GM18505 (cell line): Measurements from ENCODE around the gene FOXJ3.

Experiments
- ATAC-seq: cut with Tn5 transposase; IDR thresholded peaks from one replicate; pipeline ENCODE4 v1.9.1; 2021; ENCODE audit not compliant: unreplicated experiment
- POLR2A ChIP-seq: IDR thresholded peaks from 4 replicates; pipeline ENCODE4 v1.6.1; 2011; ENCODE audit warnings: borderline replicate concordance; ENCODE audit not compliant: insufficient read depth, insufficient read length; ENCODE audit errors: extremely low read depth

The FOXJ3 gene

DNA sequence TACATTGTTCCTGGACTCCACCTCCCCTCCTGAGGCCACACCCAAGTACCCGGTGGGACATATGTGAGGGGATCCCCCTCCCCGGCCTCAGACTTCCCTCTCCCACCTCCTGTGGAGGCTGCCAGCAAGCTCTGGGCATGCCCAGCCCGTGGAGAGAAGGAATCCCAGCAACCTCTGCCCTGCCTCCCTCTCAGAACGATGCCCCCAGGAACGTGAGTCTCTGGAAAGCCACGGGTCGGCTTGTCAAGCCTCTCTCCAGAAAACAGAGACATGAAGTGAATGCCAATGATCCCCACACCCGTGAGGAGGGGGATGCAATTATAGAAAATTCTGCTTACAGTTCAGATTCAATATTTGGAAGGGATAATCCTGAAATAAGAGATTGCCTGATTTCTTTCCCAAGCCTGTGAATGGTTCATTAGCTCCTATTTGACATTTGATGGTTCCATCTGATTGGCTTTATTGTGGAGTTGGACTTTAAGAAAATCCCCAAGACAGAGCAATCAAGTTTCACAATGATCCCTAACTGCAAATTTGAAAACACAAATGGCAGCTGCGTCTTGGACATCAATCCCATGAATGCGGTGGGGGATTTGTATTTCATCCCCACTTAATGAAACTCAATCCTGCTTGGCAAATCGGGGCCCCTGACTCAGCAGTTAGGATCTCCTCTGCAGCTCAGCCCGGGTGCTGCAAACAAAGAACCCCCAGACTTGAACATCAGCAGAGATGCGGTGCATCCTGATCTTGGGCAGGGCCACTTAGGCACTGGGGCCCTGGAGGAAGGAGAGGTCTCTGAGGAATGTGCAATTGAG is 190.9 kb downstream of the FOXJ3 start:
- no peak for ATAC-seq
- no peak for TF ChIP-seq POLR2A

- ATAC-seq: no peak
- TF ChIP-seq POLR2A: no peak
These were observed 191.9 kb downstream of the FOXJ3 start for GRCh38 chr1:42142894-42143675.

DNA sequence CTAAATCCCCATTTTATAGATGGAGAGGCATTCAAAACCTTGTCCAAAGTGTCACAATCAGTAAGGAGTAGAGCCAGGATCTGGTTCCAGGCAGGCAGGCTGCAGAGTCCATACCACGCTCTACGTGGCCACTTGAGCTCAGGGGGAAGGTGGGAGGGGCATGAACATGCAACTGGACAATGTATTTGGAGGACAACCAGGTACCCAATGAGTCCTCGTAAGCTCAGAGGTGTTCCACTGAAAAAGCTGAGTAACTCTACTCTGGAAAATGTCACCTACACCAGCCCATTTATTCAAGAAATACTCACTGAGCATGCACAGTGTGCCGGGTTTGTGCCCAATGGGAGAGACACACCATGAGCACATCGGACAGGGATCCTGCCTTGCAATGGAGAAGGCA is 193.1 kb downstream of the FOXJ3 start:
- no peak for ATAC-seq
- no peak for TF ChIP-seq POLR2A

GRCh38 chr1:42140191-42140590 is 194.8 kb downstream of the FOXJ3 start:
- no peak for TF ChIP-seq POLR2A
- ATAC-seq: no peak

- ATAC-seq: no peak
- no peak for TF ChIP-seq POLR2A
These were observed 195.6 kb downstream of the FOXJ3 start for GRCh38 chr1:42139444-42139843.

DNA sequence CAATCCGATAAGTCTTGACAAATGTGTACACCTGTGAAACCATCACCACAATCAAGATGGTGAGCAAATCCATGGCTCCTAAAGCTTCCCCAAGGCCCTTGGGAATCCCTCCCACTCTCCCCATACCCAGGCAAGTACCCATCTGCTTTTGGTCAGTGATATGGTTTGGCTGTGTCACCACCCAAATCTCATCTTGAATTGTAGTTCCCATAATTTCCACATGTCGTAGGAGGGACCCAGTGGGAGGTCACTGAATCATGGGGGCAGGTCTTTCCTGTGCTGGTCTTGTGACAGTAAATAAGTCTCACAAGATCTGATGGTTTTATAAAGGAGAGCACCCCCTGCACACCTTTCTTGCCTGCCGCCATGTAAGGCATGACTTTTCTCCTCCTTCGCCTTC is 196.4 kb downstream of the FOXJ3 start:
- TF ChIP-seq POLR2A: no peak
- no peak for ATAC-seq

DNA sequence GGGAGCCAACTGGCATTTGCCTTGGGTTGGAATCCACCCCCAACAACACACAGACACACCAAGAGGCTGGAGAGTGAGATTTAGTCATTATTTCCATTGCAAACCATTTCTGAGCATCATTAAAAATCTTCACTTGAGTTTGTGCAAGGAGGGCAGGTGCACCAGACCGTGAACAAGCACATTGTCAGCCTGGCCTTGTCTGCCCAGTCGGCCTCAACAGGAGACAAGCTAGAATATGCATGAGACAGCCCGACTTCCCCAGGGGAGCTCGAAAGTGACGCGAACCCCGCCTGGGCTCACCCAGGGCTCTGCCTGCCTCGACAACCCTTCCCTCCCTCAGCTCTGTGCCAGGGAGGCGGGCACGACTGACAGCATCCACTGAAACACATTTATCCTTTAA is 197.3 kb downstream of the FOXJ3 start:
- TF ChIP-seq POLR2A: no peak

DNA sequence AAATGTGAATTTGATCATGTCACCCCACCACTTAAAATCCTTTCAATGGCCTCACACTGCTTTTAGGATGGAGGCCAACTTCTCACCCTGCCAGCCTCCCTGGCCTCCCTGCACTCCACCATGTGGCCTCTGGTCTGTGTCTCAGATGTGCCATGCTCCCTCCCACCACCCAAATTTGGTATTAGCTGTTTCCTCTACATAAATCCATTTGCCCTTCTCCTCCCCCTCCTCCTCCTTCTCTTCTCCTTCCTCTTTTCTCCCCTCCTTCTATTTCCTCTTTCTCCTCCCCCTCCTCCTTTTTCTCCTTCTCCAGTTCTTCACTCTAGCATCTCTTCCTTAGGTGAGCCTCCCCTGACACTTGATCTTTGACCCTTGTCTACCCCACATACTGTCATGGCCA is 198.6 kb downstream of the FOXJ3 start:
- TF ChIP-seq POLR2A: no peak
- no peak for ATAC-seq

More for the DNA sequence above, 197.3 kb downstream of the FOXJ3 start:
- no peak for ATAC-seq

DNA sequence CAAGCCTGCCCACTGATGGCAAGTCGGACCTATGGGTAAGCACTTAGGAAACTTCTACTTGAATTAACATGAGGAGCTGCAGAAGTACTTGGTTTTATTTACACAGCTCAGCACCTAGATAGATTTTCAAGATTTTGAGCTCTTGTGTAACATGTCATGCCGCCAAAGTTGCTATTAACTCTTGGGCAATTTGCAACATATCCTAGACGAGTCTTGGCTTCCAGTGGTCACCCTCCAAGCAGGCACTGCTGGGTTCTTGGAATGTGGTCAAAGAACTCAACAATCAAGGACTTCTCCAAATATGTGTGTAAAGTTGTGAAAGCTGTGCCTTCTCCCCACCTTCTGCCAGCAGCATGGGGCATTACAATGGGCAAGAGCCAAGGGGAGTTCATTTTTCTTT is 199.6 kb downstream of the FOXJ3 start:
- no peak for ATAC-seq
- no peak for TF ChIP-seq POLR2A

- ATAC-seq: no peak
- no peak for TF ChIP-seq POLR2A
These were observed 201.1 kb downstream of the FOXJ3 start for GRCh38 chr1:42133809-42134526.

GRCh38 chr1:42133390-42133789 is 201.6 kb downstream of the FOXJ3 start:
- no peak for ATAC-seq
- TF ChIP-seq POLR2A: no peak

- no peak for TF ChIP-seq POLR2A
- no peak for ATAC-seq
These were observed 204.9 kb downstream of the FOXJ3 start for GRCh38 chr1:42130061-42130660.

GRCh38 chr1:42128964-42129363 is 206.1 kb downstream of the FOXJ3 start:
- no peak for ATAC-seq
- no peak for TF ChIP-seq POLR2A
